Measurements from ENCODE around the gene CCDC102A. TPM values are rescaled to one million over a fixed set of nuclear protein-coding genes. Genes with fewer than 3 reads are reported as not detected.
A peak's percentile ranks its signal among the peaks of the same experiment; 100 is the strongest.

The CCDC102A gene
- total RNA-seq, 2 experiments from 2014 or later, result 16.3 to 18.2 TPM

DNA sequence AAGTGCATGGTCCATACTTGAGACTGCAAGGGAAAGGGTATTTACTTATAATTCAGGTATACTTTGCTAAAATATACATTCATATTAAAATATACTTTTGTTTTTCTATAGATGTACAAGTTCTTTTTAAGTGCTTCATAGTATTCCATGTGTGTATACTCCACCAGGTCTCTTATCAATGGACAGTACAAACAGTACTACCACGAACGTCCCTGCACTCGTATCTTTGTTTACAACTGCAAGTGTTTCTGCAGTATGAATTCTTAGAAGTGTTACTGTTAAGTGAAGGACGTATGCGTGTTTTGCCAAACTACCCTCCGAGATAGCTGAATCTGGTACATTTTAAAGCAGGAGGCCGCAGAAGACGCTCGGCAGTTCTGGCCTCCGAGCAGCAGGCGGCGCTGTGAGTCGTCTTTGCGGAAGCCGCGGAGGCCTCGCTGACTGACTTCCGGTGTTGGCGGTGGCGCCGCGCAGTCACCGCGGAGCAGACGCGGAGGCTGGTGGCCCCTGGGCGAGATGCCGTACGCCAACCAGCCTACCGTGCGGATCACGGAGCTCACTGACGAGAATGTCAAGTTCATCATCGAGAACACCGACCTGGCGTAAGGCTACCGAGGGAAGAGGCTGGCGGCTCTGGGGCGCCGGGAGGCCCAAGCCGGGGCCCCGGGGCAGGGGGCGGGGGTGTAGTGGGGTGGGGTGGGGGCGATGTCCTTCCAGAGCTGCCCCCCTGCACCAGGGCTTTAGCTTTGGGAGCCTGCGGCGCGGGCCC is 74.0 kb downstream of the CCDC102A start, which contains the start of gene POLR2C:
Gene POLR2C, plus strand, starts transcription at position 471 of the 769 bp plus-strand sequence. Its CDS starts 46 bp downstream, at position 517.
- ChIA-PET POLR2A (interaction anchor here (0.6 to 2.4 kb wide), 13 partner anchors 9 to 160 kb away, joined by 3 to 20 read pairs (median 5); partner anchors contain the start of genes ADGRG5, CIAPIN1, COQ9 and DOK4), CTCF (interaction anchor here (0.6 to 6.6 kb wide), 28 partner anchors 9 to 273 kb away, joined by 3 to 63 read pairs (median 6); partner anchors contain the start of genes ADGRG5, CIAPIN1, COQ9 and DOK4)
- ATAC-seq (peak; percentile 97), DNase-seq (peak; percentile 95)
- Mint-ChIP-seq H3K27me3 (ENCODE audit: low read depth) (no peaks in the 10 kb centered on the region), H3K4me3 (peak within 1 kb of the TSS; percentile 100), H3K27ac (peak within 1 kb of the TSS; percentile 100), H3K36me3 (ENCODE audit: low read depth) (peaks cover 40% of the 10 kb centered on the region), H3K9me3 (ENCODE audit: insufficient read depth) (no peaks in the 10 kb centered on the region), H3K4me1 (ENCODE audit: low read depth) (peaks cover 29% of the 10 kb centered on the region)

Other genes starting within 250 kb of the CCDC102A start
- under 1 TPM; 0.97 to 0.99 TPM for gene CCL22, start 177.8 kb downstream of the CCDC102A start, total RNA-seq
- gene CX3CL1, start 164.1 kb downstream of the CCDC102A start, total RNA-seq, result not detected
- under 1 TPM in 1 of 2 experiments, not detected in 1; 0.50 TPM for gene CCL17, start 131.8 kb downstream of the CCDC102A start, total RNA-seq
- gene CIAPIN1, start 89.2 kb downstream of the CCDC102A start, total RNA-seq, result 10 to 100 TPM; 47.8 to 53.8 TPM
- 10 to 100 TPM; 38.2 to 40.4 TPM for gene COQ9, start 89.1 kb downstream of the CCDC102A start, total RNA-seq
- 10 to 100 TPM; 57.0 to 58.3 TPM for gene POLR2C, start 73.9 kb downstream of the CCDC102A start, total RNA-seq
- 1 to 10 TPM; 4.8 to 6.4 TPM for gene DOK4, start 50.1 kb downstream of the CCDC102A start, total RNA-seq
- 10 to 100 TPM; 16.0 to 18.1 TPM for gene ADGRG5, start 6.1 kb upstream of the CCDC102A start, total RNA-seq
- gene ADGRG1, start 92.1 kb upstream of the CCDC102A start, total RNA-seq, result 1 to 10 TPM; 3.3 to 3.7 TPM
- gene ADGRG3, start 131.7 kb upstream of the CCDC102A start, total RNA-seq, result under 1 TPM in 1 of 2 experiments, not detected in 1; 0.13 TPM
- under 1 TPM; 0.55 to 0.66 TPM for gene DRC7, start 158.2 kb upstream of the CCDC102A start, total RNA-seq
- 10 to 100 TPM; 36.3 to 36.7 TPM for gene KATNB1, start 199.2 kb upstream of the CCDC102A start, total RNA-seq